Spleen (tissue), 7 donors: ENCODE measurements around the gene CEP63.

ENCODE experiments used
- POLR2A ChIP-seq, 3 donors: fragments of 450-650 bp; IDR thresholded peaks; one replicate each; pipeline ENCODE4 v1.5.1; 2017; ENCODE audit warnings: antibody characterized with exemption in 3 of 3, mild to moderate bottlenecking in 1 of 3
- POLR2AphosphoS5 ChIP-seq, 3 donors: sonication (generic); formaldehyde crosslinking; IDR thresholded peaks; one replicate each; pipeline ENCODE4 v1.5.1; 2017; ENCODE audit warnings: antibody characterized with exemption in 3 of 3
- TF ChIP-seq, protein P1 (sequence below), 11 experiments: fragments of 200-600 bp in 7 of 11; fragments of 450-650 bp in 4 of 11; sonication (generic) in 4 of 11; IDR thresholded peaks in 8 of 11; conservative IDR thresholded peaks in 3 of 11; 1 replicate in 7 of 11; 2 replicates in 4 of 11; pipeline versions ENCODE4 v1.4.0 to v1.8.0; 2016 to 2021; ENCODE audit warnings: antibody characterized with exemption in 11 of 11, inconsistent platforms in 4 of 11, mild to moderate bottlenecking in 1 of 11
- donor health status: DM: no; HTN: no; CAD: no; lungs with moderate emphysema.
- donor health status: DM: no; HTN: no; CAD: no.
- donor health status: DM: no; HTN: no; CAD: no.

DNA sequence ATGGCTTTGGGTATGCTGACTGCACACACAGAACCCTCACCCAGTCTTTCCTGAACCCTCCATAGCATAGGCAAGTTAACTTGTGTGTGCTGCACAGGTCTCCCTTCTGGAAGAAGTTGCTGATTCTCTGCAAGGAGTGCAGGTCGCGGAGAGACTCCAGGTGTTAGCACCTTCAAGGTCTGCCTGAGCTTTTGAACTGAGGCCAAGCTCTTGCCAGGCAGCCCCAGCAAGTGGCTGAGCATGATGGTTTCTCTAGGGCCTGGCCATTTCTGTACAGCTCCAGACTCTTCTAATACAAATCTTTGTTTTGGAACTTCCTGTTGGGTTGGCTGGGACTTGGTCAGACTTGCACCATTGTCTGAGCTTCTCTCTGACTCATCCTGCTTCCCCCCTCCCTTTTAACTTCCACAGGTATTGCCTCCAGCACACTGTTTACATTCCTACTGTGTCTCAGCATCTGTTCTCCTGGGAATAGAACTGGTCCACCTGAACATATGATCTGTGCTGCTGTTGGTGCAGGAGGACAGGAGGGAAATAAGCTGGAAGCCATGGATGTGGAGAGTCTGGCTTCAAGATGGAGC, 111.6 kb downstream of the CEP63 start:
- TF ChIP-seq, protein P1, sequence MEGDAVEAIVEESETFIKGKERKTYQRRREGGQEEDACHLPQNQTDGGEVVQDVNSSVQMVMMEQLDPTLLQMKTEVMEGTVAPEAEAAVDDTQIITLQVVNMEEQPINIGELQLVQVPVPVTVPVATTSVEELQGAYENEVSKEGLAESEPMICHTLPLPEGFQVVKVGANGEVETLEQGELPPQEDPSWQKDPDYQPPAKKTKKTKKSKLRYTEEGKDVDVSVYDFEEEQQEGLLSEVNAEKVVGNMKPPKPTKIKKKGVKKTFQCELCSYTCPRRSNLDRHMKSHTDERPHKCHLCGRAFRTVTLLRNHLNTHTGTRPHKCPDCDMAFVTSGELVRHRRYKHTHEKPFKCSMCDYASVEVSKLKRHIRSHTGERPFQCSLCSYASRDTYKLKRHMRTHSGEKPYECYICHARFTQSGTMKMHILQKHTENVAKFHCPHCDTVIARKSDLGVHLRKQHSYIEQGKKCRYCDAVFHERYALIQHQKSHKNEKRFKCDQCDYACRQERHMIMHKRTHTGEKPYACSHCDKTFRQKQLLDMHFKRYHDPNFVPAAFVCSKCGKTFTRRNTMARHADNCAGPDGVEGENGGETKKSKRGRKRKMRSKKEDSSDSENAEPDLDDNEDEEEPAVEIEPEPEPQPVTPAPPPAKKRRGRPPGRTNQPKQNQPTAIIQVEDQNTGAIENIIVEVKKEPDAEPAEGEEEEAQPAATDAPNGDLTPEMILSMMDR (IDR thresholded peaks at IDR 0.05 in 8 of 11, conservative IDR thresholded peaks at IDR 0.05 in 3 of 11): no peak
- no peak for TF ChIP-seq POLR2A (IDR thresholded peaks at IDR 0.05)
- TF ChIP-seq POLR2AphosphoS5 (IDR thresholded peaks at IDR 0.05): no peak
